ENCODE results near the gene RPTOR. TPM values are rescaled to one million over a fixed set of nuclear protein-coding genes. Genes with fewer than 3 reads are reported as not detected.

Gene RPTOR
- total RNA-seq, 1 donor from 2014 or later, result 66.7 TPM

GRCh38 chr17:80963812-80964543, 419.3 kb downstream of the RPTOR start:
- H3K9me3 Mint-ChIP-seq, result no peaks in the 10 kb centered on the region
- no peaks in the 10 kb centered on the region for H3K27me3 Mint-ChIP-seq (ENCODE audit: insufficient read depth)
- DNase-seq (ENCODE audit: low spot score), result no peak
- intact Hi-C loops (cut with micrococcal nuclease), result no loop called here
- H3K4me3 Mint-ChIP-seq, result no peak overlapping the region
- no peaks in the 10 kb centered on the region for H3K4me1 Mint-ChIP-seq (ENCODE audit: low read depth)
- no peak overlapping the region for H3K27ac Mint-ChIP-seq
- peaks cover 10% of the 10 kb centered on the region for H3K36me3 Mint-ChIP-seq (ENCODE audit: low read depth)

DNA sequence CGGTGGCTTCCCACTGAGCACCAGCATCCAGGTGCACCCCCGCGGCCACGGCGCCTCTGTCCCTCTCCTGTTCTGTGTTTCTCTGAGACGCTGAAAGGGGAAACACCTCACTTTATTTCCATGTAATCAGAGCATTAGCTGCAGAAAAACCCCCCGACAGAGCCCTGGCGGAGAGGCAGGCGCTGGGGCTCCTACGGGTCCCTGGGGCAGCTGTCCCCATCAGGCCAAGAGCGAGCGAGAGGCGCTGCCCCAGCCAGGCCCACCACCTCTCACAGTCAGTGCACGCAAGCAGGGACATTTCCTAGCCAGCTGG, 419.9 kb downstream of the RPTOR start:
- no peaks in the 10 kb centered on the region for H3K27me3 Mint-ChIP-seq (ENCODE audit: insufficient read depth)
- peaks cover 10% of the 10 kb centered on the region for H3K36me3 Mint-ChIP-seq (ENCODE audit: low read depth)
- H3K9me3 Mint-ChIP-seq, result no peaks in the 10 kb centered on the region
- DNase-seq (ENCODE audit: low spot score), result no peak
- H3K4me1 Mint-ChIP-seq (ENCODE audit: low read depth), result no peaks in the 10 kb centered on the region
- intact Hi-C loops (cut with micrococcal nuclease), result no loop called here
- H3K27ac Mint-ChIP-seq, result no peak overlapping the region
- no peak overlapping the region for H3K4me3 Mint-ChIP-seq

- intact Hi-C loops (cut with micrococcal nuclease), result no loop called here
- Mint-ChIP-seq H3K4me3 (no peak overlapping the region), H3K4me1 (ENCODE audit: low read depth) (no peaks in the 10 kb centered on the region), H3K27ac (no peak overlapping the region), H3K9me3 (no peaks in the 10 kb centered on the region), H3K36me3 (ENCODE audit: low read depth) (peaks cover 10% of the 10 kb centered on the region), H3K27me3 (ENCODE audit: insufficient read depth) (no peaks in the 10 kb centered on the region)
- DNase-seq (ENCODE audit: low spot score), result no peak
Measured at GRCh38 chr17:80964859-80965580, 420.4 kb downstream of the RPTOR start.

DNA sequence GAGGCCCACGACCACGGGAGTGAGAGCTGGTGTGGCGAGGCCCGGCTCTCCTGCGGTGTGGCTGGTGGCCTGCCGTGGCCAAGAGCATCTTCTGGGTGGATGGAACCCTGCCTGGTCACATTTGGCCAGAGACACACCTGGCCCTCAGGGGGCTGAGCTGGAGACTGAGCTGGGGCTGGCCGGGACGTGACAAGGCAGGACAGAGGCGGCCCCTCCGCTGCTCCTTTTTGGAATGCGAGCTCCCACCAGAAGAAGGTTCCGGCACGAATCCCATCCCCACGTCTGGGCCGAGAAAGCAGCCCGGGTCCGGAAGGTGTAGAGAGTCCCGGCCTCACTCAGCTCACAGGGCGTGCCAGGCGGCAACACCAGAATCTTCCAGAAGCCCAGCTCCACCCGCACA, 421.0 kb downstream of the RPTOR start:
- peaks cover 10% of the 10 kb centered on the region for H3K36me3 Mint-ChIP-seq (ENCODE audit: low read depth)
- H3K27ac Mint-ChIP-seq, result no peak overlapping the region
- DNase-seq (ENCODE audit: low spot score), result no peak
- no peaks in the 10 kb centered on the region for H3K27me3 Mint-ChIP-seq (ENCODE audit: insufficient read depth)
- H3K9me3 Mint-ChIP-seq, result no peaks in the 10 kb centered on the region
- no peak overlapping the region for H3K4me3 Mint-ChIP-seq
- intact Hi-C loops (cut with micrococcal nuclease), result no loop called here
- H3K4me1 Mint-ChIP-seq (ENCODE audit: low read depth), result peaks cover 3% of the 10 kb centered on the region

GRCh38 chr17:80967404-80967872, 422.8 kb downstream of the RPTOR start:
- intact Hi-C loops (cut with micrococcal nuclease), result no loop called here
- peaks cover 4% of the 10 kb centered on the region for H3K4me1 Mint-ChIP-seq (ENCODE audit: low read depth)
- H3K4me3 Mint-ChIP-seq, result no peak overlapping the region
- H3K27me3 Mint-ChIP-seq (ENCODE audit: insufficient read depth), result no peaks in the 10 kb centered on the region
- peaks cover 10% of the 10 kb centered on the region for H3K36me3 Mint-ChIP-seq (ENCODE audit: low read depth)
- no peaks in the 10 kb centered on the region for H3K9me3 Mint-ChIP-seq
- DNase-seq (ENCODE audit: low spot score), result no peak
- H3K27ac Mint-ChIP-seq, result no peak overlapping the region

GRCh38 chr17:80968602-80969029, 424.0 kb downstream of the RPTOR start:
- H3K27ac Mint-ChIP-seq, result no peak overlapping the region

GRCh38 chr17:80969030-80969673, 424.5 kb downstream of the RPTOR start:
- H3K4me3 Mint-ChIP-seq, result no peak overlapping the region
- H3K9me3 Mint-ChIP-seq, result no peaks in the 10 kb centered on the region
- H3K36me3 Mint-ChIP-seq (ENCODE audit: low read depth), result peaks cover 10% of the 10 kb centered on the region
- peaks cover 4% of the 10 kb centered on the region for H3K4me1 Mint-ChIP-seq (ENCODE audit: low read depth)
- H3K27me3 Mint-ChIP-seq (ENCODE audit: insufficient read depth), result no peaks in the 10 kb centered on the region
- intact Hi-C loops (cut with micrococcal nuclease), result no loop called here
- no peak for DNase-seq (ENCODE audit: low spot score)
- no peak overlapping the region for H3K27ac Mint-ChIP-seq

More at GRCh38 chr17:80968602-80969029, 424.0 kb downstream of the RPTOR start:
- intact Hi-C loops (cut with micrococcal nuclease), result no loop called here
- H3K27me3 Mint-ChIP-seq (ENCODE audit: insufficient read depth), result no peaks in the 10 kb centered on the region
- DNase-seq (ENCODE audit: low spot score), result no peak
- H3K36me3 Mint-ChIP-seq (ENCODE audit: low read depth), result peaks cover 10% of the 10 kb centered on the region
- H3K9me3 Mint-ChIP-seq, result no peaks in the 10 kb centered on the region
- peaks cover 4% of the 10 kb centered on the region for H3K4me1 Mint-ChIP-seq (ENCODE audit: low read depth)
- no peak overlapping the region for H3K4me3 Mint-ChIP-seq

DNA sequence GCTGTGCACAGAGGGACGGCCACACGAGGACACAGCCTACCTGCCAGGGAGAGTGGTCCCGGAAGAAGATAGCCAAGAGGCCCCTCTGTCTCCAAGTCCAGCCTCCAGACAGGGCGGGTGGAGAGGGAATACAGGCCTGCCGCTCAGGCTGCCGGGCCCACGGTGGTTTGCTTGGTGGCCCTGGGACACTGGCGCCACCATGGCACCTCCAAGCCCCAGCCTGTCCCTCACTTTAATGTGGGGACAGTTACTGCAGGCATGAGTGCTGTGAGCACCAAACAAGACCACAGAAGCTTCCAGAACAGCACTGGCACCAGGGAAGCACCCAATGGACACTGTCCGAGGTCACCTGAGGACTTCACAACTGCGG, 425.0 kb downstream of the RPTOR start:
- no peak for DNase-seq (ENCODE audit: low spot score)
- Mint-ChIP-seq H3K9me3 (no peaks in the 10 kb centered on the region), H3K27ac (no peak overlapping the region), H3K4me3 (no peak overlapping the region), H3K27me3 (ENCODE audit: insufficient read depth) (peaks cover 3% of the 10 kb centered on the region), H3K4me1 (ENCODE audit: low read depth) (peaks cover 4% of the 10 kb centered on the region), H3K36me3 (ENCODE audit: low read depth) (peaks cover 6% of the 10 kb centered on the region)
- intact Hi-C loops (cut with micrococcal nuclease), result no loop called here

DNA sequence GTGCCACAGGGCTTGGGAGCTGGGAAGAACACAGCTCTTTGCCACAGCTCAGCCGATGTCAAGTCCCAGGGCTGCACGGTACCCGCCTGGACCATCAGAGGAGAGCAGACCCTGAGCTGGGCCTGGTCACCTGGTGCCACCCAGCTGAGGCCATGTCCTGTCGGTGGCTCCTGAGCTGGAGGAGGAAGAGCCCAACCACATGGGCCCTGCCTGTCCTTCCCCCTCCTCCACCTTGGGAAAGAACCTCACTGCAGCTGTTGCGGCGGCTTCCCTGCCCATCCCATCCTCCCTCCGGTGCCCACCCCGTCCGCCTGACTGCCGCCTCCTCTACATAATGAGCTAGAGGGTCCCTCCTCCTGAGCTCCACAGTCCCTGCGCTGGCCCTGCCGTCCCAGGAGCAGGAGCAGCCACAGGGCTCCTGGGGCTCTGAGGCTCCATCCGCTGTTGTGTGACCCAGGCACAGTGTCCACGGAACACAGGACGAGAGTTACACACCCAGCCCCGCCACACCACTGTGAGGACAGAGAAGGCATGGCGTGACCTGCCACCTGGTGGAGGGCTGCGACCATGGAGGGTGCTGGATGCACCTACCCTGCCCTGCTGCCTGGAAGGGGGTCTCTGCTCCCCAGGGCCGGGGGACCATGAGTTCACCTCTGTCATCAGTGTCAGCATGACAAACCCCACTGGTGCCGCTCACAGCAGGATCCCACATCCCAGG, 425.6 kb downstream of the RPTOR start:
- Mint-ChIP-seq H3K27ac (no peak overlapping the region), H3K4me3 (no peak overlapping the region), H3K36me3 (ENCODE audit: low read depth) (peaks cover 6% of the 10 kb centered on the region), H3K9me3 (no peaks in the 10 kb centered on the region), H3K4me1 (ENCODE audit: low read depth) (peaks cover 4% of the 10 kb centered on the region), H3K27me3 (ENCODE audit: insufficient read depth) (peaks cover 5% of the 10 kb centered on the region)
- no peak for DNase-seq (ENCODE audit: low spot score)
- intact Hi-C loops (cut with micrococcal nuclease), result no loop called here

- Mint-ChIP-seq H3K9me3 (no peaks in the 10 kb centered on the region), H3K4me1 (ENCODE audit: low read depth) (peaks cover 4% of the 10 kb centered on the region), H3K36me3 (ENCODE audit: low read depth) (peaks cover 2% of the 10 kb centered on the region), H3K27ac (no peak overlapping the region), H3K4me3 (no peak overlapping the region), H3K27me3 (ENCODE audit: insufficient read depth) (peaks cover 8% of the 10 kb centered on the region)
- DNase-seq (ENCODE audit: low spot score), result no peak
- intact Hi-C loops (cut with micrococcal nuclease), result no loop called here
Measured at GRCh38 chr17:80970762-80971703, 426.4 kb downstream of the RPTOR start.

- Mint-ChIP-seq H3K4me1 (ENCODE audit: low read depth) (peaks cover 4% of the 10 kb centered on the region), H3K36me3 (ENCODE audit: low read depth) (peaks cover 1% of the 10 kb centered on the region), H3K9me3 (no peaks in the 10 kb centered on the region), H3K4me3 (no peak overlapping the region), H3K27me3 (ENCODE audit: insufficient read depth) (peaks cover 8% of the 10 kb centered on the region), H3K27ac (no peak overlapping the region)
- intact Hi-C loops (cut with micrococcal nuclease), result no loop called here
- DNase-seq (ENCODE audit: low spot score), result no peak
Measured at GRCh38 chr17:80971704-80972304, 427.2 kb downstream of the RPTOR start.

- Mint-ChIP-seq H3K27me3 (ENCODE audit: insufficient read depth) (peaks cover 8% of the 10 kb centered on the region), H3K4me1 (ENCODE audit: low read depth) (peaks cover 11% of the 10 kb centered on the region), H3K27ac (no peak overlapping the region), H3K36me3 (ENCODE audit: low read depth) (peaks cover 1% of the 10 kb centered on the region), H3K9me3 (peaks cover 5% of the 10 kb centered on the region), H3K4me3 (no peak overlapping the region)
- intact Hi-C loops (cut with micrococcal nuclease), result no loop called here
- DNase-seq (ENCODE audit: low spot score), result no peak
Measured at GRCh38 chr17:80976701-80977100, 432.1 kb downstream of the RPTOR start.

Data from activated T-helper 1 cell treated with anti-CD3 and anti-CD28 coated beads, Interleukin-12 subunit alpha, Interleukin-12 subunit beta, Interleukin-2, Interleukin-4 antibody, amounts not matched to agents 30 ng/mL and 10 ng/mL and 1 ng/mL, durations not matched to agents 14 hours and 24 hours and 36 hours (primary cell).